Endothelial cell of umbilical vein (primary cell): ENCODE data around the gene RMND5A. TPM values are rescaled to one million over a fixed set of nuclear protein-coding genes. Genes with fewer than 3 reads are reported as not detected.

Experiments
- BruUV-seq: library from RNA; stranded (reverse); fragments of 400-500 nt; replicated peaks from 2 replicates; lab custom pipeline; 2021; lab: Mats Ljungman, UMichigan
- CTCF ChIA-PET: fragments of 300-600, 350-600 bp; sonication (Branson Sonifier 250); formaldehyde crosslinking; loops from one replicate; lab custom pipeline; 2021; ENCODE audit warnings: antibody characterized with exemption, inconsistent platforms; lab: Charles Lee
- POLR2A ChIA-PET: fragments of 300-600, 350-600 bp; sonication (Branson Sonifier 250); formaldehyde crosslinking; loops from one replicate; lab custom pipeline; 2021; ENCODE audit warnings: antibody characterized with exemption, inconsistent platforms; lab: Charles Lee
- DNase-seq: peaks from one replicate; pipeline ENCODE4 v3.0.0-alpha.2; 2011; ENCODE audit warnings: low read depth, low spot score
- FAIRE-seq: peaks from 2 replicates; lab custom pipeline; 2011; peaks lifted over from hg19 to GRCh38; lab: Jason Lieb, UNC
- H2AFZ ChIP-seq: 2 replicates; pipeline ENCODE4 v1.6.0; 2012; ENCODE audit warnings: low read depth, low read length, control low read depth, inconsistent platforms
- H3K27ac ChIP-seq: 2 replicates; pipeline ENCODE4 v1.5.1; 2011; ENCODE audit warnings: low read depth, mild to moderate bottlenecking, control low read depth, low read length, moderate library complexity; ENCODE audit not compliant: insufficient read depth
- H3K27me3 ChIP-seq, 2 experiments: 2 replicates each; pipeline versions ENCODE4 v1.6.0 to v1.6.1; 2011; ENCODE audit warnings: low read length in 2 of 2, mixed read lengths in 1 of 2; ENCODE audit not compliant: control insufficient read depth in 2 of 2, insufficient read depth in 2 of 2
- H3K36me3 ChIP-seq, 2 experiments: 2 replicates in 1 of 2; 3 replicates in 1 of 2; pipeline ENCODE4 v1.5.1; 2011; ENCODE audit warnings: low read length in 2 of 2, mild to moderate bottlenecking in 1 of 2, moderate library complexity in 1 of 2; ENCODE audit not compliant: control insufficient read depth in 2 of 2, insufficient read depth in 2 of 2; ENCODE audit errors: extremely low read depth in 1 of 2
- H3K4me1 ChIP-seq: 3 replicates; pipeline ENCODE4 v1.5.1; 2011; ENCODE audit warnings: mild to moderate bottlenecking, low read length; ENCODE audit not compliant: control insufficient read depth, insufficient read depth; ENCODE audit errors: extremely low read depth
- H3K4me2 ChIP-seq: 2 replicates; pipeline ENCODE4 v1.6.1; 2011; ENCODE audit warnings: low read length, control low read depth, mixed read lengths; ENCODE audit not compliant: insufficient read depth
- H3K4me3 ChIP-seq, 3 experiments: fragments of 200-600 bp in 1 of 3; sonication (generic), shearing (Covaris generic) in 1 of 3; replicated peaks in 1 of 3; 2 replicates each; pipeline ENCODE4 v1.5.1; 2011 to 2016; ENCODE audit warnings: control low read depth in 3 of 3, low read length in 3 of 3, mild to moderate bottlenecking in 2 of 3, inconsistent platforms in 1 of 3, low read depth in 1 of 3, moderate library complexity in 1 of 3; ENCODE audit not compliant: insufficient read depth in 1 of 3
- H3K79me2 ChIP-seq: 2 replicates; pipeline ENCODE4 v1.6.0; 2012; ENCODE audit warnings: low read length, inconsistent platforms; ENCODE audit not compliant: control insufficient read depth, insufficient read depth
- H3K9ac ChIP-seq: replicated peaks from 2 replicates; pipeline ENCODE3; 2011; ENCODE audit warnings: low read length, control low read depth; ENCODE audit not compliant: insufficient read depth; ENCODE audit errors: extremely low read depth
- H3K9me1 ChIP-seq: replicated peaks from 3 replicates; pipeline ENCODE4 v1.6.0; 2011; ENCODE audit warnings: mild to moderate bottlenecking, low read length; ENCODE audit not compliant: control insufficient read depth, insufficient read depth; ENCODE audit errors: extremely low read depth
- H3K9me3 ChIP-seq: replicated peaks from 2 replicates; pipeline ENCODE4 v1.5.1; 2012; ENCODE audit warnings: low read length, inconsistent platforms; ENCODE audit not compliant: control insufficient read depth, insufficient read depth
- H4K20me1 ChIP-seq: replicated peaks from 2 replicates; pipeline ENCODE3; 2011; ENCODE audit warnings: mild to moderate bottlenecking, low read length; ENCODE audit not compliant: control insufficient read depth, insufficient read depth; ENCODE audit errors: extremely low read depth
- EZH2 ChIP-seq: IDR thresholded peaks from 2 replicates; pipeline ENCODE4 v1.6.1; 2012; ENCODE audit warnings: borderline replicate concordance, low read depth, mild to moderate bottlenecking, moderate library complexity, low read length, inconsistent platforms; ENCODE audit not compliant: severe bottlenecking
- FOS ChIP-seq: IDR thresholded peaks from 2 replicates; pipeline ENCODE4 v1.6.1; 2011; ENCODE audit warnings: mild to moderate bottlenecking, low read length, moderate library complexity, borderline replicate concordance; ENCODE audit not compliant: insufficient read depth
- GATA2 ChIP-seq: IDR thresholded peaks from 2 replicates; pipeline ENCODE4 v1.7.0; 2011; ENCODE audit warnings: low read depth, mild to moderate bottlenecking, moderate library complexity, mixed read lengths, low read length; ENCODE audit not compliant: insufficient read length, insufficient read depth
- JUN ChIP-seq: IDR thresholded peaks from 2 replicates; pipeline ENCODE4 v1.6.1; 2011; ENCODE audit warnings: borderline replicate concordance, low read depth; ENCODE audit not compliant: insufficient read length, insufficient read depth
- MYC ChIP-seq: IDR thresholded peaks from one replicate; pipeline ENCODE4 v1.6.1; 2011; ENCODE audit warnings: mild to moderate bottlenecking, low read depth, low read length
- POLR2A ChIP-seq: IDR thresholded peaks from 2 replicates; pipeline ENCODE4 v1.6.1; 2012; ENCODE audit warnings: low read depth, mild to moderate bottlenecking, control low read depth, low read length
- POLR2AphosphoS5 ChIP-seq: IDR thresholded peaks from 2 replicates; pipeline ENCODE4 v1.6.1; 2012; ENCODE audit warnings: low read depth, mild to moderate bottlenecking, control low read depth, low read length, moderate library complexity; ENCODE audit not compliant: insufficient read depth
- dilution Hi-C: fragments of 300-500 bp; cut with MboI; formaldehyde crosslinking; loops from one replicate; pipeline ENCODE4 v1.15.0; 2019; ENCODE audit warnings: low sequenced_read_pairs; ENCODE audit not compliant: extremely low pct_ligation_motif_present
- intact Hi-C: fragments of 100-400 bp; cut with micrococcal nuclease; formaldehyde crosslinking; loops from one replicate; pipeline ENCODE4 v1.10.0; 2022
- polyA plus RNA-seq, 4 experiments: library from polyadenylated mRNA; depleted of rRNA in 3 of 4; stranded (reverse) in 3 of 4; unstranded in 1 of 4; fragments of >200 nt; gene quantifications; 2 replicates each; pipeline versions ENCODE4 v1.2.1 to v1.2.3, GENCODE V29; 2011 to 2012; ENCODE audit warnings: missing spikeins in 1 of 4
- total RNA-seq: library from RNA; stranded (reverse); gene quantifications from 2 replicates; pipeline ENCODE4 v1.2.3, GENCODE V29; 2021
- TF ChIP-seq, protein P1 (sequence below): IDR thresholded peaks from 2 replicates; pipeline ENCODE4 v1.6.1; 2011; ENCODE audit not compliant: insufficient read depth, insufficient read length
- TF ChIP-seq, protein P2 (sequence below), 2 donors: IDR thresholded peaks; 1 replicate in 1 of 2; 2 replicates in 1 of 2; pipeline ENCODE4 v1.5.1; 2011; ENCODE audit warnings: low read length in 2 of 2, mild to moderate bottlenecking in 2 of 2, moderate library complexity in 2 of 2, control low read depth in 1 of 2, inconsistent platforms in 1 of 2, low read depth in 1 of 2; ENCODE audit not compliant: insufficient read depth in 1 of 2; ENCODE audit errors: extremely low read depth in 1 of 2

RMND5A gene
- total and polyA plus RNA-seq, 2 donors (not counting 3 experiments of a cell fraction or from before 2014, with no cell fraction given) = 10.8 to 21.5 TPM

DNA sequence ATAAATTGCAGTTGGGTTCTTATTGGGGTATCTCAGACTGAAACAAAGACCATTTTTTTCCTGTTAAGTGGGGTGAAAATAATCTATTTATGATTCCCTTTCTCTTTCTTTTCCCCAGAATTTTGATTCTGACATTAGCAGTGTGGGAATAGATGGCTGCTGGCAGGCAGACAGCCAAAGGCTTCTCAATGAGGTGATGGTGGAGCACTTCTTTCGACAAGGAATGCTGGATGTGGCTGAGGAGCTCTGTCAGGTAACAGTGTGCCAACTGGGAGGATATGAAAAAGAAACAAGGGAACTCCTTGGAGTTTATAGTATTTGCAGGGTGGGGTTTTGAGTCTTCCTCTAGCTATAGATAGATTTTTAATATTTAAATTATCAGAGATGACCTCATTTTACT lies 31.7 kb downstream of the RMND5A start:
- DNase-seq (no peak), FAIRE-seq (no peak)
- ChIA-PET CTCF (interaction anchor here (3.7 kb wide), 1 partner anchor 13 kb away, joined by 17 read pairs; no protein-coding TSS in a partner anchor), POLR2A (no interaction called here)
- Histone ChIP-seq H2AFZ (no peak overlapping the region), H4K20me1 (no peaks in the 10 kb centered on the region), H3K4me1 (no peaks in the 10 kb centered on the region), H3K27me3 (no peaks in the 10 kb centered on the region), H3K9me3 (no peaks in the 10 kb centered on the region), H3K9me1 (no peaks in the 10 kb centered on the region), H3K27ac (no peak overlapping the region), H3K4me3 (no peak overlapping the region), H3K9ac (no peak overlapping the region), H3K36me3 (peaks cover 2% of the 10 kb centered on the region in 2 experiments), H3K79me2 (peaks cover 5% of the 10 kb centered on the region), H3K4me2 (no peak overlapping the region)
- BruUV-seq = no TSS peak
- TF ChIP-seq FOS (no peak), POLR2A (no peak), EZH2 (no peak), MYC (no peak), JUN (no peak), GATA2 (no peak), POLR2AphosphoS5 (no peak)
- TF ChIP-seq, protein P1, sequence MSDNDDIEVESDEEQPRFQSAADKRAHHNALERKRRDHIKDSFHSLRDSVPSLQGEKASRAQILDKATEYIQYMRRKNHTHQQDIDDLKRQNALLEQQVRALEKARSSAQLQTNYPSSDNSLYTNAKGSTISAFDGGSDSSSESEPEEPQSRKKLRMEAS = no peak
- TF ChIP-seq, protein P2, sequence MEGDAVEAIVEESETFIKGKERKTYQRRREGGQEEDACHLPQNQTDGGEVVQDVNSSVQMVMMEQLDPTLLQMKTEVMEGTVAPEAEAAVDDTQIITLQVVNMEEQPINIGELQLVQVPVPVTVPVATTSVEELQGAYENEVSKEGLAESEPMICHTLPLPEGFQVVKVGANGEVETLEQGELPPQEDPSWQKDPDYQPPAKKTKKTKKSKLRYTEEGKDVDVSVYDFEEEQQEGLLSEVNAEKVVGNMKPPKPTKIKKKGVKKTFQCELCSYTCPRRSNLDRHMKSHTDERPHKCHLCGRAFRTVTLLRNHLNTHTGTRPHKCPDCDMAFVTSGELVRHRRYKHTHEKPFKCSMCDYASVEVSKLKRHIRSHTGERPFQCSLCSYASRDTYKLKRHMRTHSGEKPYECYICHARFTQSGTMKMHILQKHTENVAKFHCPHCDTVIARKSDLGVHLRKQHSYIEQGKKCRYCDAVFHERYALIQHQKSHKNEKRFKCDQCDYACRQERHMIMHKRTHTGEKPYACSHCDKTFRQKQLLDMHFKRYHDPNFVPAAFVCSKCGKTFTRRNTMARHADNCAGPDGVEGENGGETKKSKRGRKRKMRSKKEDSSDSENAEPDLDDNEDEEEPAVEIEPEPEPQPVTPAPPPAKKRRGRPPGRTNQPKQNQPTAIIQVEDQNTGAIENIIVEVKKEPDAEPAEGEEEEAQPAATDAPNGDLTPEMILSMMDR (IDR thresholded peaks at IDR 0.05; ENCODE audit: extremely low read depth in 1 of 2, insufficient read depth in 1 of 2, low read depth in 1 of 2, low read length in 2 of 2) = no peak
- dilution Hi-C loops = no loop called here
- intact Hi-C loops = no loop called here
